ENCODE measurements around the gene BRD3.

GRCh38 chr9:133989625-133990365, 78.0 kb downstream of the BRD3 start:
- TF ChIP-seq CTCF (IDR thresholded peaks at IDR 0.05) (no peak), POLR2A (IDR thresholded peaks at IDR 0.05) (no peak), POLR2AphosphoS5 (IDR thresholded peaks at IDR 0.05) (no peak)
